Stimulated activated CD4-positive, alpha-beta T cell treated with anti-CD3 and anti-CD28 coated beads, TNF-alpha, amount 100 ng/mL, for 24 hours (primary cell): Measurements from ENCODE around the gene RCL1.
A peak's percentile ranks its signal among the peaks of the same experiment; 100 is the strongest.
"Not testable (repeated sequence)": the region's sequence is repeated elsewhere in the genome, so short reads cannot be mapped to it uniquely, and the experiment has no call there.

Experiments used
- DNase-seq, 3 experiments: peaks; one replicate each; pipeline ENCODE4 v3.0.0-alpha.2; 2020; ENCODE audit warnings: low read depth in 3 of 3

RCL1 gene, protein sequence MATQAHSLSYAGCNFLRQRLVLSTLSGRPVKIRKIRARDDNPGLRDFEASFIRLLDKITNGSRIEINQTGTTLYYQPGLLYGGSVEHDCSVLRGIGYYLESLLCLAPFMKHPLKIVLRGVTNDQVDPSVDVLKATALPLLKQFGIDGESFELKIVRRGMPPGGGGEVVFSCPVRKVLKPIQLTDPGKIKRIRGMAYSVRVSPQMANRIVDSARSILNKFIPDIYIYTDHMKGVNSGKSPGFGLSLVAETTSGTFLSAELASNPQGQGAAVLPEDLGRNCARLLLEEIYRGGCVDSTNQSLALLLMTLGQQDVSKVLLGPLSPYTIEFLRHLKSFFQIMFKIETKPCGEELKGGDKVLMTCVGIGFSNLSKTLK

DNA sequence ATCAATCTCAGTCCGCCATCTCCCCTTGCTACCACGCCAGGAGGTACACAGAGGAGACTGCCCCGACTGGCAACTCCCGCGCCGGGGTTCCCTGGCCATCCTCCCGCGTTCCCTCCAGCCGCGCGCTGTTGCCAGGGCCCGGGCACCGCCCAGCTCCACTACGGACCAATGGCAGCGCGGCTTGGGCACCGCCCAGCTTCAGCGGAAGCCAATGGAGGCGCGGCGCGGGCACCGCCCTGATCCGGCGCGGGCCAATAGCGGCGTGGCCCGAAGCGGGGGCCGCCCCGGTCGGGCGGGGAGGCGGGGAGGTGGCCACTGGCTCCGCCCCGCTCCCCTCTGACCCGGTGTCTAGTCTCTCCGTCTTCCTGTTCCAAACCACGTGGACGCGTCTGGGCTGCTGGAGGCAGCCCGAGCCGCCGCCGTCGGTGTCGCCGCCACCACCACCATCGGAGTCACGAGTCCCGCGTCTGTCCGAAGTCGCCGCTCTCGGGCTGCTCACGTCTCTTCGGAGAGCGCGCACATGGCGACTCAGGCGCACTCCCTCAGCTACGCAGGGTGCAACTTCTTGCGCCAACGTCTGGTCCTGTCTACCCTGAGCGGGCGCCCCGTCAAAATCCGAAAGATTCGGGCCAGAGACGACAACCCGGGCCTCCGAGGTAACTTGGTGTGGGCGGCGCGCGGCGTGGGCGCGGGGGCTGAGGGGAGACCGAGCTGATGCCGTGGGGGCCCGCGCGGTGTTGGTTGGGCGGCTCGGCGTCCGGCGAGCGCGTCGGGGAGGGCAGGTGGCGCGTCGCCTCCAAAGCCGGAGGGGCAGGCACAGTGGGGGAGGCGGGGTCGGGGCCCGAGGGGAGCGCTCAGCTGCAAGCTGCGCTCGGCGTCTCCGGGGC is at the start of gene RCL1:
RCL1 (plus strand) TSS at position 373 of the 887 bp plus-strand sequence; CDS start at position 521, 148 bp downstream.
- peak; percentile 88 to 96 (median 92) for DNase-seq

DNA sequence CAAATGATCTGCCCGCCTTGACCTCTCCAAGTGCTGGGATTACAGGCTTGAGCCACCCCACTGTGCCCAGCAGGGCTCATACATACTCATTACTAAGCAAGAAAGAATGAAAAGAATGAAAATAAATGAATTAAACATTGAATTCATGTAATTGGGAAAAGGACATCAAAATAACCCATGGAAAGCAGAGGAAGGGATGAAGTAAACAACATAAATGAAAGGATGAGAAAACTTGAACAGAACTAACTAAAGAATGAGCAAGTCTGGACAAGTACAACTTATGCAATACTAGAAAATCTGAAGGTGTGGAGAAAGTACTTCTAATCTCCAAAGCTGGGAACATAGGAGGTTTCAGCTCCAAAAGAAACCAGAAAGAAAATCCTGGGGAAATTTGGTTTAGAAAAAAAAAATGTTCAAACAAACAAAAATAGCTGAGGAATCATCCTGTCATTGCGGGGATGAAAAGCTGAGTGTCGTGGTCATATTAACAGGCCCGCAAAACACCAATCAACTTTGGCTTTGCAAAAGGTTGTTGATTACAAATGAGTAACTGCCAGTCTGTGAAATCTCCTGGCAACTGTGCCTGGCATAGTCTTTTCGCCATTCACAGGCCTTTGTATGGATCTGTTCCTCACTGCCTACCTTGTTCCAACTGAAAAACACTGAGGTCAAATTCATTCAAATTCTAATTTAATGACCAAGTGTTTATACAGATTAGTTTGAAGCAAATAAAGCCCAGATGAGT is 49.4 kb upstream of the RCL1 start:
- no peak for DNase-seq

DNA sequence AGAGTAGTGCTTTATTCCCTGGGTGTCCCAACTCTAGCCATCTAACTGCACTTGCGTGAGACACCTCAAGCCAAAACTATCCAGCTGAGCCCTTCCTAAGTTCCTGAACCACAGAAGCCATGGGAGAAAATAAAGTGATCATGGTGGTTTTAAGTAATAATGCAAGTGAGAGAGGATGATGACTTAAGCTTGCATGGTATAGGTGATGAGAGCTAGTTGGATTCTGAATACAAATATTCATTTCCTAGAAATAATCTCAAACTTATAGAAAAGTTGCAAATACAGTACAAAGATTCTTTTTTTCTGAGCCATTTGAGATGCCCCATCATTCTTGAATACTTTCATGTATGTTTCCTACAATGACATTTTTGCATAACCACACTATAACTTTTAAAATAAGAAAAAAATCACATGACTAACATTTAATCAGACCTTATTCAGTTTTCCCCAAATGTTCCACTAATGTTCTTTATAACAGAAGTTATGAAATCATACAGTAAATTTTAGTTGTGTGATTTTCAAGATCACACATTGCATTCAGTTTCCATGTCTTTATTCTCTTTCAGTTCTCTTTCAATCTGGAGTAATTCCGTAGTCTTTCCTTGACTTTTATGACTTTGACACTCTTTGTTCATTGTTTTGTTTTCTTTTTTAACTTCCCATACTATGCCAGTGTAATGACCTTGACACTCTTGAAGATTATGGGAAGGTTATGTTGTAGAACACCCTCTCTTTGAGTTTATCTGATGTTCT is 46.3 kb upstream of the RCL1 start:
- no peak for DNase-seq

DNA sequence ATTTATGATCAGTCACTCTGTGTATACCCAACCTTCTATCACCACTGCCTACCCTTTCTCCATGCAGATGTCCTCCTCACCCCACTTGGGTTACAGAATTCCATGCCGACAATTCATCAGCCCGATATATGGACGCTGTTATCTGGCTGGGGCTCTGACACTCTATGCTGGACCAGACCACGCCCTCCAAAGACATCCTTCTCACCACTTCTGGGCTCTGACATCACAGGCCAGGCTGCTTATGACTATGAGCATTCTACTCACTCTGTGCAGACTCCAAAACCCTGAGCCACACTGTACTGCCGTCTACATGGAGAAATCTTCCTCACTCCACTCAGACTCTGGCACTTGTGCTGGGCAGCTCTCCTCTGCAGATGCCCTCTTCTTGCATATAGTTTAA is 44.1 kb upstream of the RCL1 start:
- DNase-seq, result no peak

DNA sequence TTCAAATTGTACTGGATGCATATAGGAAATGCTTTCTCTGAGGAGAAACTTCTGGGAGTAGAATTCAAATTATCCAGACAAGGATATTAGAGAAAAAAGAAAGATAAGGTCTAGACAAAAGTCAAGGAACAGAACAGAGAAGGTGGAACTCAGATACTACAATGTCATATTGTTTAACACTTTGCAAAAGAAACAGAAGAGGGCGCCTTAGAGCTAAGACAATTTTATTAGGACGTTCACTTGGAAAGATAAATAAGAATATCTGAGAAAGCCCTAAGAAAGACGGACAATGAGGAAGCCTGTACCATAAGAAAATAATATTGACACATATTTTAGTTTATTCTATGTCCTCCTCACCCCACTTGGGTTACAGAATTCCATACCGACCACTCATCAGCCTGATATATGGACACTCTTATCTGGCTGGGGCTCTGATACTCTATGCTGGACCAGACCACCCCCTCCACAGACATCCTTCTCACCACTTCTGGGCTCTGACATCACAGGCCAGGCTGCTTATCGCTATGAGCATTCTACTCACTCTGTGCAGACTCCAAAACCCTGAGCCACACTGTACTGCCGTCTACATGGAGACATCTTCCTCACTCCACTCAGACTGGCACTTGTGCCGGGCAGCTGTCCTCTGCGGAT is 42.6 kb upstream of the RCL1 start:
- no peak for DNase-seq

DNA sequence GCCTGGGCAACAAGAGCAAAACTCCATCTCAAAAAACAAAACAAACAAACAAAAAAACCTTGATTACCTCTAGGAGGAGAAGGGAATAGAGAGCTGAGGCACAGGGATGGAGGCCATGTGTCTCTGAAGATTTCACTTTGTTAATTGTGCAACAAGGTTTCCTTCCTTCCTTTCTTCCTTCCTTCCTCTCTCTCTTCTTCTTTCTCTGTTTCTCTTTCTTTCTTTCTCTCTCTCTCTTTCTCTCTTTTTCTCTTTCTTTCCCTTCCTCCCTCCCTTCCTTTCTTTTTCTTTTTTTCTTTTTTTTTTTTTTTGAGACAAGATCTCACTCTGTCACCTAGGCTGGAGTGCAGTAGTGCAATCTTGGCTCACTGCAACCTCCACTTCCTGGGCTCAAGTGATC is 38.2 kb upstream of the RCL1 start:
- DNase-seq, result not testable (repeated sequence)

DNA sequence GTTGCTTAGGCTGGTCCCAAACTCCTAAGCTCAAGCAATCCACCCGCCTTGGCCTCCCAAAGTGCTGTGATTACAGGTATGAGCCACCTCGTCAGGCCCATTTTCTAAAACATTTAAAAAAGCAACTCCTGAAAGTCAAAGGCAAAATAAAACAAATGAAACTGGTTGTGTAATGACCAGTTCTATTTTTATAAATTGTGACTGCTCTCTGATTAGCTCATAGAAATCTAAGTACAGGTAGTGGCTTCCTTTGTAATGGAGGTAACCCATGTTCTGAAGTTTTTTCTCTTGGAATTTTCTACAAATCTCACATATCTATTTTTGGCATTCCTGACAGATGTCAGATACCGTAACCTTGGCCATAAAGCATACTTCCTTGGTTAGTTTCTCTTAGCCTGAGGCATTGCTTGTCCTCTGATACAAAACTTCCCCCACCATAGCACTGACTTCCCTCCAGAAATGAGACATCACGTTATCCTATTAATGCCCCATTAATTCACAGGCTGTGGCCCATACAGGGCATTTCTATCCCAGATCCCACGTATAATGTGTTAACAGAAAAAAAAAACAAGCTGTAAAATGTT is 37.6 kb upstream of the RCL1 start:
- no peak for DNase-seq

DNA sequence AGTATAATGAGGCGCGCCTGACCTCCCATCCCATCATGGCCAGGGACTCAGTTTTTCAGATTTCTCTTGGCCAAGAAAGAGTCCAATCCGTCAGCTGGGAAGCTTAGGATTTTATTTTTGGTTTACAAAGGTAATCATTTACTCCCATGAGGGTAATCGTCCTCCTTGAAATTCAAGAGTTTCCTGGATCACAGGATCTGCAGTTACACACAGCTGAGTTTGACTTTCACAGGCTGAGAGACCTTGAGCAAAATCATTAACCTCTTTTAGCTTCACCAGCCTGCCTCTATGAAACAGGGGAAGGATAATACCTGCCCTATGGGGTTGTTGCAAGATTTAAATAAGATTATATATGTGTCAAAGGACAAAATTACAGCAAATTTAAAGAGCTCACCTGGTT is 36.3 kb upstream of the RCL1 start:
- DNase-seq, result no peak

DNA sequence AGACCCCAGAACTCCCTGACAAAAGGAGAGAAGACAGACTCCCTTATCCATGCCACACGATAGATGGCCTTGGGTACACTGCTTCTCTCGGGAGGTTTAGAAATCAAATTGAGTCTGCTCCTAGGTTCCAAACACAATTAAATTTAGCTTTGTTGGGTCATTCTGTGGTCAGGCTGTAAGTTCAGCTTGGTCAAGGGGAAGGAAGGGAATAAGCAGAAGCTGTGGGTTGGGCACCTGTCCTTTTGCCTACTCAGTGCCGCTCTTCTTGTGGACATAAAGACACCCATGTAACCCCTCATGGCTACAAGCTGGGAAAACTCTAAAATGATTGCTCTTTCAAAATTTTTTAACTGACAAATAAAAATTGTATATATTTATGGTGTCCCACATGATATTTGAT is 32.6 kb upstream of the RCL1 start:
- DNase-seq, result no peak

DNA sequence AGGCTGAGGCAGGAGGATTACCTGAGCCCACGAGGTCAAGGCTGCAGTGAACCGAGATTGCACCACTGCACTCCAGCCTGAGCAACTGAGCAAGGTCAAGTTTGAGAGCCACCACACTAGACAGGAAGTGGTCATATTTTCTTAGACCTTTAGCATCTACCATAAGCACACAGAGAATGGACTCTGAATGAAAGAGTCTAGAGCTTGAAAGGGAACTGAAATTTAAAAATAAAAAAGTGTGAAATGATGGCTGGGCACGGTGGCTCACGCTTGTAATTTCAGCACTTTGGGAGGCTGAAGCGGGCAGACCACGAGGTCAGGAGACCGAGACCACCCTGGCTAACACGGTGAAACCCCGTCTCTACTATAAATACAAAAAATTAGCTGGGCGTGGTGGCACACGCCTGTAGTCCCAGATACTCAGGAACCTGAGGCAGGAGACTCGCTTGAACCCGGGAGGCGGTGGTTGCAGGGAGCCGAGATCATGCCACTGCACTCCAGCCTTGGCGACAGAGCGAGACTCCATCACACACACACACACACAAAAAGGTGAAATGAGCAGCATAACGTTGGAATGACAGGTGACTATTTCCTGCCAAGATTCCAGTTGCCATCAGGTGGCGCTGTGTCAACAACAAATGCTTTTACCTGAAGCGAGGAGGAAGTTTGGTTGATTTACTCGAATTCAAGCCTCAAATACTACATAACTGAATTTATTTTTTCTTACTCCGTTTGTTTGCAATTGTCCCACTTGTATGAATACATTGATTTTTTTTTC is 30.4 kb upstream of the RCL1 start:
- DNase-seq, result peak; percentile 54 to 81 (median 70)

DNA sequence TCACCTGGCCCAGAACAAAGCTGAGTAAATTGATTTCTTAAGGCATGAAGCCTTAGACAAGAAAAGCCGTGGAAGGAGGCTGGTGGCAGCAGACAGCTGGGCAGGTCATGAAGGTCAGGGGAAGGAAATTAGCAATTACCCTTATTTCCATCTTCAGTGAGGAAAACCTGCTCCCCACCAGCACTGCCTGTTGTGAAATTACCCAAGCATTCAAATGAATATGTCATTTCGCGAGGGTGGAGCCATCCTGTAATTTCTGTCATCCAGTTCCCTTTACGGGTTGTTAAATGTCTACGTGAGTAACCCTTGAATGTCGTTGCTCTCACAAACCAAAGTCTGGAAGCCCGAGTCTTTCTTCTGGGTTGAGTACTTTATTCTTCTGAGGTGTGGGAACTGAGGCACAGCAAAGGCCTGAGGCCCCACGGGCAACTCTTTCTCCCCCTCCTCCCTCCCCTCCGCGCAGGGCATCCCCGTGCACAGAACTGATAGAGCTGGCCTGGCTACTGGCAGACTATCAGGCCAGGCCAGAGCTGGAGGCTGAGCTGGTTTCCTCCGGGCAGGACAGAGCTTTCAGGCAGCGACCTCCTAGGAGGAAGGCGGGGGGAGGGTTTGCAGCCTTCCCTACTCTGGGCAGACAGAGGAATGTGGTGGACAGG is 29.7 kb upstream of the RCL1 start:
- DNase-seq, result no peak

DNA sequence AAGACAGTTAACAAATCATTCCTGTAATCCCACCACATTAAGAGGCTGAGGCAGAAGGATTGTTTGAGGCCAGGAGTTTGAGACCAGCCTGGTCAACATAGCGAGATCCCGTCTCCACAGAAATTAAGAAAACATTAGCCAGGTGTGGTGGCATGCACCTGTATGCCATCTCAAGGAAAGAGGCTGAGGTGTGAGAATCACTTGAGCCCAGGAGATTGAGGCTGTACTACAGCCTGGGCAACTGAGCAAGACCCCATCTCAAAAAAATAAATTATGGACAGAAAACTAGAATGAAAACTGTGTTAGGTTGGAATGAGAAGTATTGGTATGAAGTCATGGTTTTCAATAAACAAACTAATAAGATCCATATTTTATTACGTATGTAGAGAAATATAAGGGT is 28.7 kb upstream of the RCL1 start:
- DNase-seq, result no peak

DNA sequence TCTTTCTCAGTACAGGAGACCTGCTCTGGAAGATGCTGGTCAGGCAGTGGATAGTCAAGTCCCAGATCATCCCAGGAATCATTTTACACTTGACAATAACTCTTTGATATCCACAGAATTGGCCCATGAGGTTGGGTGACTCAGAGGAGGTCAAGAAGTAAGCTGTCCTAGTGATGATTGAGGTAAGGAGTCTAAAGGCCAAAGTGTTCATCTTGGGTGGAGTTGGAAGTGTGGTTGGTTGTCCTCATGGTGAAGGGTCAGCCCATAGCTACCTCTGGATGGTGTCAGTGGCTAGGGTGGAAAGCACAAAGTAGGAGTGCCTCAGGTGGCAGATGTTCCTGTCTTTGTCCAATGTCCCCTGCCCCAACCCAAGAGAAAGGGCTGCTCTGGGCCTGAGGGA is 24.1 kb upstream of the RCL1 start:
- no peak for DNase-seq

DNA sequence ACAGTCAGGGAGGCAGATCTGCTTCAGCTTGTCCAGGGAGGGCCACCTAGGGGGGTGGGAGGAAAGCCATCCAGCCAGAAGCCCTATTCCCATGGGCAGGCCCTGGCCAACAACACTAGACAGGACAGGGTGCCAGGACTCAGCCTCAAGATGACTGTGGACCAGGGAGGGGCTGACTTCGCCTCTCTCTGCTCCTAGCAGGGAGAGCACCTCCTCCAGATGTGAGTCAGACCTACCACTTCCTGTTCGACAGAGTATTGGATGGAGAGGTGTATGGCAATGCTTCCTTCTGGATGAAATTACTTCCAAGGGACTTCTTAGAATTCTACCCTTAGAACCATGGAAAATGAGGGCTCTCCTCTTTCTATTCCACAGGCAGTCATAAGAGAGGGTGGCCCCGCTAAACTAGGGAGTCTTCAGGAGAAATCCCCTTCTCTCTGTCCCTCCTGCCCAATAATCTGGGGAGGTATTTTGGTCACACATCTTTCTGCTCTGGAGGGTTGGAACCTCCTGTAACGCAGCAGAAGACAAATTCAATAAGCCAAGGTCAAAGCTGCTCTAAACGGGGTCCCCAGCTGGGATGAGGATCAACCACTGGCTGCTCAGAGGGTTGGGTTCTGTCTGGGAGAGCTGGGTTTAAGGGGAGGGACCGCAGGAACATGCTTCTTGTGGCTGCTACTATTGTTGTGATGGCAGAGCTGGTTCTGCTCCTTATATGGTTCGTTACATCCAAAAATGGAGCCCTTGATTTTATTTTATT is 23.2 kb upstream of the RCL1 start:
- DNase-seq, result no peak

DNA sequence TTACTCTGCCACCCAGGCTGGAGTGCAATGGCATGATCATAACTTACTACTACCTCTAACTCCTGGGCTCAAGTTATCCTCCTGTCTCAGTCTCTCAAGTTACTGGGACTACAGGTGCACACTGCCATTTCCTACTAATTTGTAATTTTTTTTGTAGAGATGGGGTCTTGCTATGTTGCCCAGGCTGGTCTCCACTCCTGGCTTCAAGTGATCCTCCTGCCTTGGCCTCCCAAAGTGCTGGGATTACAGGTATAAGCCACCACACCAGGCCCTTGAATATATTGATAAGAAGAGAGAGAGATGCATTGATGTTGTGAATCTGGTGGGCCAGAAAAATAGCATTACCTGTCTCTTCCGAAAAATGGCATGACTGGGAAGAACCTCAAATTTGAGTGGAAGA is 21.0 kb upstream of the RCL1 start:
- DNase-seq, result no peak

DNA sequence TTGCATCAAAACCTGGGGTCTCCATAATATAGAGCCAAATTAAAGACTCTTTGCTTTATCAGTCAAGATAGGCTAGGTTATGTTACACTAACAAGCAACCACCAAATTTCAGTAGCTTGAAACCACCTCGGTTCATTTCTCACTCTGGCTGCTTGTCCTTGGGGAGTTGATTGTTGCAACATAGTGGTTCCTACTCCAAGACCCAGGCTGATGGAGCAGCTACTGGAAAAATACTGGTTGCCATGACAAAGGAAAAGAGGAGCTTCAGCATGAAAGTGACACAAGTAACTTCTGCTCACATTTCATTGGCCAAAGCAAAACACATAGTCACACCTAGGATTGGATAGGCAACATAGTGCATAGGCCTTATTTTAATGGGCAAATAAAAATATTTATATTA is 18.5 kb upstream of the RCL1 start:
- DNase-seq, result no peak

DNA sequence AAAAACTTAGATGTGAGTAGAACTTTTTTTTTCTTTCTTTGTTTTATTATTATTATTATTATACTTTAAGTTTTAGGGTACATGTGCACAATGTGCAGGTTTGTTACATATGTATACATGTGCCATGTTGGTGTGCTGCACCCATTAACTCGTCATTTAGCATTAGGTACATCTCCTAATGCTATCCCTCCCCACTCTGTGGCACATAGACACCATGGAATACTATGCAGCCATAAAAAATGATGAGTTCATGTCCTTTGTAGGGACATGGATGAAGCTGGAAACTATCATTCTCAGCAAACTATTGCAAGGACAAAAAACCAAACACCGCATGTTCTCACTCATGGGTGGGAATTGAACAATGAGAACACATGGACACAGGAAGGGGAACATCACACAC is 17.8 kb upstream of the RCL1 start:
- DNase-seq, result not testable (repeated sequence)

DNA sequence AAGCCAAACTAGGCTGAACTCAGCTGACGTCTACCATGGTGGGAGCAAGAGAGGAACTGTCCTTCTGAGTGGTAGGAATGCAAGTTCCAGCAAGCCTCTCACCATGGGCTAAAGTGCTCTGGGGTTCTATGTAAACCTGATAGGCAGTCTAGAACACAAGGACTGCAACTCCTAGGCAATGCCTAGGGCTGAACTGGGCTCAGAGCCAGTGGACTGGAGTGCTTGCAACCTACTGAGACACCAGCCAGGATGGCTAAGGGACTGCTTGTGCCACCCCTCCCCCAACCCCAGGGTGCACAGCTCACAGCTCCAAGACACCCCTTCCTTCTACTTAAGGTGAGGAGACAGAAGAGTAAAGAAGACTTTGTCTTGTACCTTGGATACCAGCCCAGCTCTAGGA is 12.1 kb upstream of the RCL1 start:
- no peak for DNase-seq

DNA sequence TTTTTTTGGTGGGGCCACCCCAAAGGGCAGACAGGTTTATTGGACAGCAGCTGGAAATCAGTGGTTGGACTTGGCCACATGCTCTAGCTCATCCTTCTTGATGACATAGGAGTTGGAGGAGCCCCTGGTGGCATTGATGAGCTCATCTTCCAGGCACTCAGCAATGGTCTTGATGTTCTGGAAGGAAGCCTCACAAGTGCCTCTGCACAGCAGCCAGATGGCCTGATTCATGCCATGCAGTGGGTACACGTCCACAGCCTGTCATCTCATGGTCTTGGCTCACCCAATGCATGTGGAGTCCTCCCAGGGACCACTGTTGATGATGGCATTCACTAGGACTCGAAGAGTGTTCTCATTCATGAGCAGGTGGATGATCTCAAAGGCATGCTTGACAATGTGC is 11.3 kb upstream of the RCL1 start:
- no peak for DNase-seq
